GM21526 (cell line): ENCODE data around the gene MARF1.

ENCODE experiments used
- ATAC-seq: cut with Tn5 transposase; IDR thresholded peaks from one replicate; pipeline ENCODE4 v1.9.1; 2021; ENCODE audit warnings: moderate library complexity; ENCODE audit not compliant: unreplicated experiment, low FRiP score

The MARF1 gene

DNA sequence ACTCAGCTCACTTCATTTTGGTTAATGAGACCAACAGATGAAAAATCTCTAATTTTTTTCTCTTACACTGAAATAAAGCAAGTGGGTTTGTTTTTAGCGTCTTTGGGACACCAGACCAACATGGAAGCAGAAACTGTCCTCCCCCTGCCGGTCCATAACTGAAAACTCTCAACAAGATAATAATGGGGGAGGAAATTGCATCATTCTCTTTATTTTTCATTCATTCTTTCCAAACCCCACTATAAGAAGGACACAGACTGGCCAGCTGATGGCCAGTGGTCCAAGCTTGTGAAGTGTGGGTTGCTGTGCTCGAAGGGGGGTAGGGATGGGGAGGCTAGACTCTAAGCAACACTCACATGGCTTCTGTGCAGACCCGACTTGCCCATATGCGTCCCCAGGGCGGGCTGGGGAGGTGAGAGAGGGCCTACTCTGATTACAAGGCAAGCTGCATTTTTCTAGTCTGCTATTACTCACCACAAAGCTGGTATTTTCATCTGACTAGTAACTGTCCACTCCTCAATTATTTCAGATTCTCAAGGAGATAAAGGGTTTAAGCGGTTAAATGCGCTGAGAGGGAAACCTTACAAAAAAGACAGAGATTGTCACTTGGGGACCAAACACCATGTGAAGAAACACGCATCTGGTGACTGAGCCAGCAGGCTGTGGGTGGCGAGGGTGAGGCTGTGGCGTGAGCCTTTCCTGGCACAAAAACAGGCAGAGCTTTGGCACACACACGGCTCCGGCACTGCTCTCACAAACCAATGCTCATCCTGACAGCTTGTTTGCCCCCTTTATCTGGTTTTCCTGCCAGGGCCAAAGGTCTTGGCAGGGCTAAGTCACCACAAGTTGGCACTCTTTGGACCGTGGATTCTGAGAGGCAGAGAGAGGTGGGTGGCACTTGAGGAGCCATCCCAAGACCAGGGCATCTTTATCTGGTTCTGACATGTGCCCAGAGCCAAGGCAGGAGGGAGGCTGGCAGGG, 38.2 kb downstream of the MARF1 start:
- ATAC-seq: no peak

DNA sequence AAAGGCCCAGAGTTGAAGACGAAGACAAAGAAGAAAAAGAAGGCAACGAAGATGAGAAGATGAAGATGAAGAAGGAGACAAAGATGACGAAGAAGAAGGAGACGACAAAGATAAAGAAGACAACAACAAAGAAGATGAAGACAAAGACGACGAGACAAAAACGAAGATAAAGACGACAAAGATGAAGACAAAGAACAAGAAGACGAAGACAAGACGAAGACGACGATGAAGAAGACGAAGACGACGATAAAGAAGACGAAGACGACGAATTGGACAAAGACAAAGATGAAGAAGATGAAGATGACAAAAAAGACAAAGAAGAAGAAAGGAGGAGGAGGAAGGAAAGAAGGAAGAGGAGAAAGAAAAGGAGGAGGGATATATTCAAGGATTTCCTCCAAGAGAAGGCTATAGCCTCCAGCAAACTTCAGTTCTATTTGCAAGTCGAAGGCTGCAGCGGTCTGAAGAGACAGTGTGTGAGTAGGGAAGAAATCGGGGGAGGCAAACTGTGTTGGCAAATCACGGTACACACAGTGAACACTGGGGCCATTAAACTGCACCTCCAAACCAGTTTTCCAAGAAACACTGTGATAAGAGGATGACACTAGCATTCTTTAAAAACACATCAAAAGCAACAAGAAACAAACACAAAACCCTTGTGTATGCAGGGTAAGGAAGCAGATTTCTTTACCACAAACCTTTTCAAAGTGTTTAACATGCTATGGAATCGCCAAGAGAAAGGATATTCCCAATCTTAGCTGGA, 40.5 kb downstream of the MARF1 start:
- no peak for ATAC-seq

DNA sequence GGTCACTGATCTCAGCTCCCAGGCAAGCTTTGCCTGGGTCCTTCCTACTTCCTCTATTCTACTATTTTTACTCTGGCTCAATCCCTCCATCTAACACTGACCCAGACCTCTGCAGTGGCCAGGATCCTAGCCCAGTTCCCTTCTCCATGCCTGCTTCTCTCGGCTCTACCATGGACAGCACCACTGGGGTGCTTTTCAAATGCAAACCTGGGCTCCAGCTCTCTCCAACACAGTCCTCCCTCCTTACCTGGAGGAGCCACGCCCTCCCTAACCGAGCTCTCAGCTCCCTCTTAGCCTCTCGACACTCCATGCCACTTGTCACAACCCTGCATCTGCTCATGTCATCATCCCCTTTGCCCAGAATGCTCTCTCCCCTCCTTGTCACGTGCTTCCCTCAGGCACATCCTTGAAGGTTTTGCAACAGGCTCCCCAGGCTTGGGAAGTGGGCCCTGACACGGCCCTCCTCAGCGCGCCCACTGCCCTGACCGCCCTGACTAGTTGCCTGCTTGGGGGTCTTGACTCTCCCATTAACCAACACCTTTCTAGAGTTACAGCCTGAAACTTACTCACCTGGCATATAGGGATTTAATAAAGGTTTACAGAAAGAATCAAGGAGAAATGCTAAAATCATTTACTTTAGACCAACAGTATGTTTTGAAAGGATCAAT, 41.6 kb downstream of the MARF1 start:
- ATAC-seq: no peak

DNA sequence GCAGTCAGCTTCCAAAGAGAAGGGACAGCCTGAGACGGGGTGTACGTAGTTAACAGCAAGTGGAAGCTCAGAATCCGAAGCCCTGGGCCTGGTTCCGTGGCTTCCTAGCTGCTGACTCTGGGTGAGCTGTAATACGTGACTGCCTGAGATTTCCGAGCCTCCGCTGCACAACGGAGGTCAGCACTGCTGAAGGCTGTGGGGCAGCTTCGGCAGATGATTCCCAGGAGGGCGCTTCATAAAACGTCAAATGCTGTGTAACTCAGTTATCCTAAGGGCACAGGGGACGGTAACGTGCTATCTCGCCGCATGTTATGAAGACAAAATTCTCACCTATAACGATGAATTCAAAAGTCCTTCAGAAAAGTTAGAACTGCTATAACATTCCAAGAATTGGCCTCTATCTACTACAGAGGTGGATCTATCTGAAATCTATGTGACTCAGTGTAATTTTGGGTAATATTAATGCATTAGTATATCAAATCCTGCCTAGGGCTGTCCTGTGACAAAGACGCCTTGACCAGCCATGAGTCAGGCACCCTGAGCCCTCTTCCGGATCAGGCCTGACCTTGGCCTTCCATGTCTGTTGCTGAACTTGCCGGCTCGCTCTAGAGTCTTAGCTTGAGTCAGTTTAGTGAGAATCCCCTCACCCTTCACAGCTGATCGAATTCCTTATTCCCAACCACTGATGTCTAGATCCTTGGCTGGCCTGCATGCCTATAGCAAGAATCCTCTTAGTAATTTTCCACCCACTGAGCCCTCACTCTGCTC, 43.5 kb downstream of the MARF1 start:
- ATAC-seq: no peak

DNA sequence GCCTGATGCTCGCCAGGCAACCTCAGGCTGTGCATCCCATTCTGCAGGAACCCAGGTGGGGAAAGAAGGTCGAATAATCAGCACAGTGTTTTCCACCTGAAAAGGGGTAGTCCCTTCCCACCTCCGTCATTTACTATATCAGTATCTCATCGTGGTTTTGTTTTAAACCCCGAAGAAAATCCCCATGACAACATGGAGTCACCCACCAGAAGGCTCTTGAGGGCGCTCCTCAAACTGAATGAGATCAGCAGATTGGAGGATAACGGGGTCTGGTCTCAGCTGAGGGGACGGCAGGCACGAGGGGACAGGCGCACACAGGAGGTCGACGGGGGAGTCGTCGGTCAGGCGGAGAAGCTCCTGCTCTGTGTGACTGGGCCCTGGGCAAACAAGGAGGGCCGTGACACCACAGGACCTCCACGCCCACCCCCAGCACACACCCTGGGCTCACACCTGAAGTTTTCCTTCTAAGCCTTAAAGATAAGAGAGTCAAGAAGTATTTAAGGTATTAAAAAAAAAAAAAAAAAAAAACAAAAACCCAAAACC, 44.2 kb downstream of the MARF1 start:
- no peak for ATAC-seq

DNA sequence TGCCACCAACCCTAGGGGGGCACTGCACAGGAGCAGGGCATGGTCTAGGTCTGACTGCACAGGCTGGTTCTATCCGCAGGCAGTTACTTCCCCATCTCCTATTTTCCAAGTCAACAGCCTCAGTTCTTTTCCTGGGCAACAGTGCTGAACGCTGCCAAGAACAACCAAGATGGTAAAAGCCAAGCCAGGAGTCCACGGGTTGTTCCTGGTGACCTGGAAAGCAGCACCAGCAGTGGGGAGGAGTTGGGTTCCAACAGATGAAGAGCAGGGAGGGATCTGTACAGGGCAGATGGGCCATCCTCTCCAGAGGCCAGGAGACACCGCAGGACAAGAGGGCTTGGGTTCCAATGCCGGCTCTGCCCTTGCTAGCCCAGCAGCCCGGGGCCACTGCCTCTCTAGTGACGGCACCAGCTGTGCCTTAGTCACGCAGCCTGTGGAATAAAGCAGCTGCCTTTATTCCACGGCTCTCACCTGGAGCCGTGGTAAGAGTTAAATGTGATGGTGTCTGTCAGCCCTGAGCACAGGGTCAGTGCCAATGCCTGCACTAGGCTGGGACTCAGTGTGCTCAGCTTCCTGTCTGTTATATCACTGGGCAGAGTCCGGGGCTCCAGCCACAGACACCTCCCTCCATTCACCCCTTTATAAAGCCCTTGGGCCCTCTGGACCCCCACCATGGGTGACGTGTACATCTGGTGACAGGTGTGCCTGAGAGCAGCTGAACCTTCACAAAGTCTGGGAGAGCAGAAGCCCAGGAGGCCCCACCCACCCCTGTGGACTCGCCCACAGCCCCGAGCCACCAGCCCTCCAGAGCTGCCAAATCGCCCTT, 44.9 kb downstream of the MARF1 start:
- ATAC-seq: no peak

DNA sequence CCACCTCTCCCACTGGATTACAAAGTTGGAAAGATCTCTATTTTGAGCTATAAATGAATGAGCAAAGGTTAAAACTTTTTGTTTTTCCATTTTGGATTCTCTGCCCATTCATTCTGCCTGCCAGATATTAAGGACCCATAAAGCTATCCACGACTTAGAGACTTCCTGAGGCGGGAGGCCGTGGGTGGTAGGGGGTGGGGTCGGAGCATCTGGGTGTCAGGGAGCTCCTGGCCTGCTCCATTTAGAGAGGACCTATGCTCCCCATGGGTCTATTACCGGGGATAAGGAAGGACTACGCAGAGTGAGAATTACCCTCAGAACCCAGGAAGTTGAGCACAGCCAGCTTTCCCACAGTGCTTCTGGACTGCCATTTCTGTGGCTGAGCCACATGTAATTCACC, 45.8 kb downstream of the MARF1 start:
- ATAC-seq: no peak

DNA sequence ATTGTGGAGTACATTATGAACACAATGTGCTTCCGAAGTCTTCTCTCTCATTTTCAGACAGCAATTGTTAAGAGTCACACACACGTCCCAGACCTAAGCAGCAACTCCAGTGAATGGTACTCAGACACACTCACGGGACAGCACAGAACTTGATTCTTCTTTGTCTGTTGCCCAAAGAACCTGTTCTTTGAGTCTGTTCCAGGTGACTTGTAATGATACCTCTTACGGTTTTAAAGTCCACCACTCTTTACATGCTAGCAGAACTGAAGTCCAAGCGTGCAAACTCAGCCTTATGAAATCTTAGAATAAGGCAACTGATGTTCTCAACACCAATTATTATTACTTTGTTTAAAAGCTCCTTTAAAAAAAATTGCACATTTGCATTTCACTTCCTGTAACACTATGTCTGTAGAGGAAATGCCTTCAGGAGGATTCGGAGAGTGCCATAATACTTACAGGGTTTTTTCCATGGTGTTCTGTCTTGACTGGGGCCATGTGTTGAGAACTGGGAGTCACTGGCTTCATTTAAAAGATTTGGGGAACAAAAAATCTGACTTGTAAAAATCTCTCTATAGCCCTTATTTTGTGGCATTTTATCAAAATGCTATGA, 48.1 kb downstream of the MARF1 start:
- ATAC-seq: no peak

DNA sequence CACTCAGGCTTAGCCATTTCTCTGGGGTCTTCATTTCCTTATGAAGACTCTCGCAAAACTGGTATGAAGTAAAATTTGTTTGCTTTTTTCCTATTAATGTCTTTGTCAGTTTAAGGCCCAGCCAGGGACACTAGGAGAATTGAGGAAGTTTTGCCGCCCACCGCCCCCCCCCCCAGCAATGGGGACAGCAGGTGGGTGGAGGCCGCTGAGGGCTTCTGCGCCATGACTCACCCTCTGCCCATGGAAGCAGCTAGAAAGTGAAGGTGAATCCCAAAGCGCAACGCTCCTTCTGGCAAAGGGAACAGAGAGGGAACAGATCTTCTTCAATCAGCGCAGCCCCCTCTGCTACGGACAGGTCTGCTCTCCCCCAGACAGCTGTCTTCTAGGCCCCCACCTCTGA, 49.7 kb downstream of the MARF1 start:
- ATAC-seq: no peak

DNA sequence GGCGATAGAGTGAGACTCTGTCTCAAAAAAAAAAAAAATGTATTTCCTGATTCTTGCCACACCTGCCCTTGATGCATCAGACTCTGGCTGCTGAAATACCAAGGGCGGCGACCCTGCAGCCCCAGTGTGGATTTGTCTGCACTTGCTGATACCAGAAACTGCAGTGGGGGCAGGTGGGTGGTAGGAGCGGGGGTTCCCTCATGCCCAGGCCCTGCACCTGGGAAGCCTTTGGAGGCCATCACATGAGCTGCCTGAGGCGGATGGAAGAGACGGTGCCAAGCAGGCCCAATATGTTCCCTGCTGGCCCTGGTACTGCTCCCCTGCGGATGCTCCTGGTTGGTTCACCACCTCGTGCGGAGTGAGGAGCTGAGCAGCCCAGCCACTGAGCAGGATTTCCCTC, 50.6 kb downstream of the MARF1 start:
- no peak for ATAC-seq

DNA sequence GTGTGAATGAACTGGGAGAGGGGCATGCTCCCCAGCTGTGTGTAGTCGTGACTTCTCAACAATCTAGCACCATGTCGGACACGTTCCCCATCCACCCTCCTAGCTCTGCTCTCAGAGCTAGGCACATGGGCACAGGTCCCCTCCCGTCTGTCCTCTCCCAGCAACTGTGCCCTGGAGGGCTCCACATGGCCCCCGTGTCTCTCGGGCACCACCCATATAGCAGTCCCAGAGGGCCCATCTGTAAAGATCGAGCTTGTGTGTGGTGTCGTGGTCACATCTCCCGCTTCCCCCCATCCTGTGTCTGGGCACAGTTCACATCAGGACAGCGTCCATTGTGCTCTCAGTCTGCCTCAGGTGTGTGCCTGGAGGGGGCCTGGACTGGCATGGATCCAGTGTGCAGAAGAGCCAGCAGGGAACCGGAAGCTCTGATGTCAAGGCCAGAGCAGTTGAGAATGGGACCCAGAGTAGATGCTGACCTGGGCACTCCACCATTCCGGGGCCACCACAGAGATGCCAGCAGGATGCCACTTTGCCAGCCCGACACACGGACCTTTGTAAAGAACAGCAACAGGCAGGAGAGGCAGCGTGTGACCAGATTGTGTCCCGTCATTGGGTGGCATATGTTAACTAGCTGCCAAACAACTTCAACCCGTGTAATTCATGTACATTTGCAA, 55.7 kb downstream of the MARF1 start:
- no peak for ATAC-seq

DNA sequence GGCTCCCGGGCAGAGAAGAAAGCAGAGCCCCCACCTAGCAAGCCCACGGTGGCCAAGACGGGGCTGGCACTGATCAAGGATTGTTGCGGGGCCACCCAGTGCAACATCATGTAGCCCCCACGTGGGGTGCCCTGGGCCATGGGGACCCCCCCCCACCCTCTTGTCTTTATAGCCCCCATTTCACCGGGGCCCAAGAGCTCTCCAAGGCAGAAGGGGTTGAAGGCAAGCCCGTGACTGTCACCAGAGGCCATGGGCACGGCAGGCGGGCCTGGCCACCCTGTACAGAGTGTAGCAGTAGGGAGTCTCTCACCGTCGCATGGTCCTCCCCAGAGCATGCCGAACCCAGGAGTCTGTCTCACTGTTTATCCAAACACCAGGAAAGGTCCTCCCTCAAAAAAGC, 56.2 kb downstream of the MARF1 start:
- no peak for ATAC-seq

DNA sequence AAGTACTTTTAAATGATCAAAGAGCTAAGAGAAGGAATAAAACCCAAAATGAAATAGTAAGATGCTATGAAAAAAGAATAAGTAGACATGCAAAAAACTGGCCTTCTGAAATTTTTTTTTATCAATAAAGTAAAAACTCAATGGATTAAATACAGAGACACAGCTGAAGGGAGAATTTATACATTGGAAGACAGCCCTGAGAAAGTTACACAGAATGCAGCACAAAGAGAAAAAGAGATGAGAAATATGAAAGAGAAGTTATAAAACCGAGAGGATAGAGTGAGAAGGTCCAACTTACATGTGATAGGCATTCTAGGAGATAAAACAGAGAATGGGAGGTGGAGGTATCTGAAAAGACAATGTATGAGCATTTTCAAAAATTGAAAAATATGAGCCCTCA, 57.0 kb downstream of the MARF1 start:
- no peak for ATAC-seq

DNA sequence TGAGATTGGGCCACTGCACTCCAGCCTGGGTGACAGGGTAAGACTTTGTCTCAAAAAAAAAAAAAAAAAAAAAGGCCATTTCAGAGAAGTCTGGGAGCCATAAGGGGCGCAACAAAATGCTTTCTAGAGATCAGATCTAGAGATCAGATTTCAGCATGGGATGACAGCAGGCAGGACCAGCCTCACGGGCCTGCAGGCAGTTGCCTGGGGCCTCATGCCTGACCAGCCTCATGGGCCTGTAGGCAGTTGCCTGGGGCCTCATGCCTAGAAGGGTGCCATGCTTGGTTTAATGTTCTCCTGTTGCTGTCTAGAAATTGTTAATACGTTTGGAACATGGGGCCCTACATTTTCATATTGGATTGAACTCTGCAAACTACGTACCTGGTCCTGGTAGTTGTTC, 59.4 kb downstream of the MARF1 start:
- ATAC-seq: no peak

DNA sequence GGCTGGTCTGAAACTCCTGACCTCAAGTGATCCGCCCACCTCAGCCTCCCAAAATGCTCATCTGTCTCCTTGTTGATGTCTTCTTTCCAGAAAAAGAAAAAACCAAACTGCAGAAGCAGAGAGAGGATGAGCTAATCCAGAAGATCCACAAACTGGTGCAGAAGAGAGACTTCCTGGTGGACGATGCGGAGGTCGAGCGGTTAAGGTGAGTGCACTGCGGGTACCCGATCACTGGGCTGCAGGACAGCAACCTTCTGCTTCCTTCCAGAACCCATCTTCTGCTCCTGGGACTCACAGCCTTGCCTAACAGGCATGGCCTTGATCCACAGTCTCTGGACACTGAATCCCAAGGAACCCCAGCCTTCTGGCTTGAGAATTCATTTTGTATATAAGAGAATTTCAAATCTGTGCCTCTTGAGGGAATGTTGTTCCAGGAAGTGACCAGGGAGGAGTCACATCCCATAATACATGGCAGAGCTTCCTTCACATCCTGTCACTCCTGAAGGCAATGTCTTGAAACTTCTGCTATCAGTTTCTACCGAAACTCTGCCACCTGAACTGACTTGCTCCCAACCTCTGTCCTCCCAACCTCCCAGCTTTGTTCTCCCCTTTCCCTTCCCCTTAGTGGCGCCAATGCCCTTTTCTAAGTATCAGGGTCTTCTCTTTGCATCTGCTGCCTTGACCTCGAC, 61.7 kb downstream of the MARF1 start:
- no peak for ATAC-seq

DNA sequence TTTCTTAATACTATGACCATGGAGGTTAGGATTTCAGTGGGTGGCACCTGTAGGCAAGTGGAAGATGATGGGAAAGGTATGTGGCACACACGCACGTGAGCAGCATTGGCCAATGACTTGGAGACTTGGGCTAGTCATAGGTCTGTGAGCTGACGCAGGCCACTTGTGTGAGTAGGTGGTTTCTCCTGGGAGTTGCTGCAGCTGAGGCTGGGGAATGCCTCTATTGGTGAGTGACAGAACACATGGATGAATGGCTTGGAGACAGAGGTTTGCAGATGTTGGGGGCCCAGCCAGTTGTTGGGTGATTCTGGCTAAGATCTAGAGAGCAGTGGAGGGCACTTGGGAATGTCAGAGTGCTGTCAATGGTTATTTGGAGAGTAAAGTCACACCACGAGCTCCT, 64.1 kb downstream of the MARF1 start:
- no peak for ATAC-seq

DNA sequence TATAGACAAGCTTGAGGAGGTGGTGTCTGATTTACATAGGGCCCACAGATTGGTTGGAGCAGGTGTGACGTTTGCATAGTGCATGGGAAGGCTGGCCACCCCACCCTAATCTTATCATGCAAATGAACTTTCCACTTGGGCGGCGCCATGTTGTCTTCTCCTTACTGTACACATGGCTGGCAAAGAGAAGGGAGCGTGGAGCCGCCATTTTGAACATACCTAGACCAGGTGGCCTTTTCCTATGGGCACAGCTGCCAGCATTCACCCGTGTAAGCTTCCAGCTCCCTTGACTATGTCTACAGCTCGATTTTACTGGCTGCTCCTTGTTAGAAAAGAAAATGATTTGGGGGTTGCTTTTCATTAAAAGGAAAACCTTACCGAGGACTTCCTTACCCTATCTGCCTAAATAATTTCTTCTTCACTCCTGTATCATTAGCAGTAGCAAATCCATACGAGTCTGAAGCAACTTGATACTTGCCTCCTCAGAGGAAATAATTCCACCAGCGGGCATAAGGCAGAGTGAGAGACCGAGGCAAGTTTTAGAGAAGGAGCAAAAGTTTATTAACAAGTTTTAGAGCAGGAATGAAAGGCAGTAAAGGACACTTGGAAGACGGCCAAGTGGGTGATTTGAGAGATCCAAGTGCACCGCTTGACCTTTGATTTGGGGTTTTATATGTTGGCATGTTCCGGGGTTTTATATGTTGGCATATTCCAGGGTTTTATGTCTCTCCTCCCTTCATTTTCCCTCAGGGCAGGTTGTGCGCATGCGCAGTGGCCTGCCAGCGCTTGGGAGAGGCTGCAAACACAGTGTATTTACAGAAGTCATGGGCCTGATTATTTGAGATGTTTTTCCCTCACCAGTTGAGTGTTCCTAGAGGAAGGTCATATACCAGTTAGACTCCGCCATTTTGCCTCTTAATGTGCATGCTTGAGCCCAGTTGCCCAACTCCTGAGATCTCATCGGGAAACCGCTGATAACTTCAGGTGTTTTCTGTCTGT, 65.7 kb downstream of the MARF1 start:
- ATAC-seq: no peak
